ENCODE data around the gene POLR2I.
"Not testable (repeated sequence)": the region's sequence is repeated elsewhere in the genome, so short reads cannot be mapped to it uniquely, and the experiment has no call there.

POLR2I gene

DNA sequence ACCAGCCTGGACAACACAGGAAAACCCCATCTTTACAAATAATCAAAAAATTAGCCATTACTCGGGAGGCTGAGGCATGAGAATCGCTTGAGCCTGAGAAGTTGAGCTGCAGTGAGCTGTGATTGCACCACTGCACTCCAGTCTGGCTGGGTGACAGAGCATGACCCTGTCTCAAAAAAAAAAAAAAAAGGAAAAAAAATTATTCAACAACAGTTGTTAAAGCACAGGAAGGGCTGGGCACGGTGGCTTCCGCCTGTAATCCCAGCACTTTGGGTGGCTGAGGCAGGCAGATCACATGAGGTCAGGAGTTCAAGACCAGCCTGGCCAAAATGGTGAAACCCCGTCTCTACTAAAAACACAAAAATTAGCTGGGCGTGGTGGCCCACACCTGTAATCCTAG, 16.5 kb upstream of the POLR2I start:
- DNase-seq: not testable (repeated sequence)

DNA sequence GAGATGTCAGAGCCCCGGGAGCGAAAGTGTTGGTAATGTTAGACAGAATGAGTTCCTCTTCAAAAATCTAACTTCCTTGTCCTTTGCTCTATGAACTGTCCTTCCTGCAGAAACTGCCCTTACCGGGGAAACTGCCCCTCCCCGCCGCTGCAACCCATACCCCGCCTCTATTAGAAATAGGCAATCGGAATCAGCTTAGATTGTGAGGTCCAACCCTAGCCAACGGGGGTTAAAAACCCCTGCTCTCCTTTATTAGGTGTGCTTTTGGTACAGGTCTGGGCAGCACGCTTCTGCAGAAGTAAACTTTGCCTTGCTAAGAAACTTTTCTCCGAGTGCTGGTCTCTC, 13.7 kb upstream of the POLR2I start:
- DNase-seq: no peak

DNA sequence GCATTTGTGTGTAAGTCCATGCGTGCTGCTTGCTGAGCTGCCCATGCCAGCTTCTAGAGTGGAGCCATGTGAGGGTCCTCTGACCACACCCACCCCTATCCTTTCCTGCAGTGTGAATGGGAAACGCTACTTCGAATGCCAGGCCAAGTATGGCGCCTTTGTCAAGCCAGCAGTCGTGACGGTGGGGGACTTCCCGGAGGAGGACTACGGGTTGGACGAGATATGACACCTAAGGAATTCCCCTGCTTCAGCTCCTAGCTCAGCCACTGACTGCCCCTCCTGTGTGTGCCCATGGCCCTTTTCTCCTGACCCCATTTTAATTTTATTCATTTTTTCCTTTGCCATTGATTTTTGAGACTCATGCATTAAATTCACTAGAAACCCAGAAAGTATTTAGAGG, 10.9 kb upstream of the POLR2I start:
- DNase-seq: no peak

DNA sequence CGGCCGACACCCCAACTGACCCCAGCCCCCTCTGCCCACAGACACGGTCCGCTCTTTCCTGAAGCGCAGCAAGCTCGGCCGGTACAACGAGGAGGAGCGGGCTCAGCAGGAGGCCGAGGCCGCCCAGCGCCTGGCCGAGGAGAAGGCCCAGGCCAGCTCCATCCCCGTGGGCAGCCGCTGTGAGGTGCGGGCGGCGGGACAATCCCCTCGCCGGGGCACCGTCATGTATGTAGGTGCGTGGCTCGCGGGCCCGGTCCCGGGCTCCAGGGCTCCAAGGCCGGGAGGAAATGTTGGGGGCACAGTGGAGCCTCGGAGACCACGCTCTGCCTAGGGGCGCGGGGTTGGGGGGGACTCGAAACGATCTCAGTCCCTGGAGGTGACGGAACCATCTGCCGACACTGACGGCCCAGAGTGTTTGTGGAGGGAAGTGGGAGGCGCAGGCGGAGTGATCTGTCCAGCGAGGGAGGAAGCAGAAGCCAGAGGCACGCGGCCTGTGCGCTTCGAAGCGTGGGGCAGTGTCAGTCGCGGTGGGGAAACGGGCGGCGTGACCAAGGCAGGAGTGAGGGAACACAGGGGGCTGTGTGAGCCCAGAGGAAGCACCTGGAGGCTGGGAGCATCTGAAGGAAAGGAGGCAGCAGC, 6.9 kb upstream of the POLR2I start:
- DNase-seq: no peak

DNA sequence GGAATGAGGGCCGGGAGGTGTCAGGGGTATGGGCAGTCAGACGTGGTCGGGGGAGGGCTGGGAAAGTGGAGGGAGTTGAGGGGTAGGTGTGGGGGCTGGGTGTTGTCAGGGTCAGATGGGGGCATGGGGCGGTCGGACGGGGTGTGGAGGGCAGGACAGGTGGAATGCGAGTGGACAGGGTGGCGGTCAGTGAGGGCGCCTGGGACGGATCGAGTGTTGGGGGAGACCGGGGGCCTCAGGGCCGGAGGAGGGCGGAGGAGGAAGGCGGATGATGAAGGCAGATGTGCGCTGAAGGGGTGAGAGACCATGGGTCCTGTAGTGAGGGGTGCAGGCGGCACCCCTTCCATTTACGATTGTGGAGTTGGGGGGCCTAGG, 6.3 kb upstream of the POLR2I start:
- no peak for DNase-seq

DNA sequence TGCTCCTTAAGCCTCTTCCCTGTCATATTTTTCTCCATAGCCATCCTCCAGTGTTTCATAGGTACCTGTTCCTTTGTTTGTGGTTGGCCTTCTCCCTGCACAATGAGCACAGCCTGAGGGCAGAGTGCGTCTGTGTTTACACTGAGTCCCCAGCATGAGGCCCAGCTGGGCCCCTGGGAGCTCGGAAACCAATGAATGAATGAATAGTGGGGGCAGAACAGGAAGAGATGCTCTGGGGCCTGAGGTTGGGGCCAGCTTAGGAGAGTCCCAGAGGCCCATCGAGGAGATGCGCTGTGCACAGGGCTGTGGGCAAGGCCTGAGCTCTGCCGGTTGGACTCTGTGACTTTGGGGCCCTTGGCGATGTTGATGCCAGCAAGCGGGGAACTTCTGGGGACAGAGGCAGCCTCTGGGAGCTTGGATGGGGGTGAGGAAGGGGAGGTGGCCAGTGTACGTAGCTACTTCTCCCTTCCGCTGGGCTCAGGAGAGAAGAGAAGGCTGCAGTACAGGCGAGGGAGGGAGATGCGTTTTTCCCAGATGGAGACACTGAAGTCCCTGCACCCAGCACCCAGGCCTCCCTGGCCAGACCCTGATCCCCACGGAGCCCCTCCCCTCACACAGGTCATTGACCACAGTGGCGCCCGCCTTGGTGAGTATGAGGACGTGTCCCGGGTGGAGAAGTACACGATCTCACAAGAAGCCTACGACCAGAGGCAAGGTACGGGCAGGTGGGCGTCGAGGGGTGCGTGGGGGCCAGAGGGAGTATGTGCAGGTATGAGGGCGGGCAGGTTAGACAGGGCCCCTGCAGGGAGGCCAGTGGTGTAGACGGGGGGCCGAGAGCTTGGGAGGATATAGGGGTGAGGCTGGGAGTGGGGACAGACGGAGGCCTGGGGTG, 5.7 kb upstream of the POLR2I start:
- DNase-seq: no peak

DNA sequence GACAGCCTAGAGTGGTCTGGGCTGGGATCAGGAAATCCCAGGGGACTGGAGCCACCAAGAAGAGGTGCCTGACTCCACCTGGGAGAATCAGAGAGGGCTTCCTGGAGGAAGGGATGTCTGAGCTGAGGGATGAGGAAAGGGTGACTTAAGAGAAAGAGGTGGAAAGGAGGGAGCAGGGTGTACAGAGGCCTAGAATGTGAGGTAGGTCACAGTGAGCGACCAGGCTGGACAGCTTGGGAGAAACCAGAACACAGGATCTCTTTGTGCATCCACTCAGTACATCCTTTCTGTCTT, 1.6 kb upstream of the POLR2I start:
- DNase-seq: no peak

DNA sequence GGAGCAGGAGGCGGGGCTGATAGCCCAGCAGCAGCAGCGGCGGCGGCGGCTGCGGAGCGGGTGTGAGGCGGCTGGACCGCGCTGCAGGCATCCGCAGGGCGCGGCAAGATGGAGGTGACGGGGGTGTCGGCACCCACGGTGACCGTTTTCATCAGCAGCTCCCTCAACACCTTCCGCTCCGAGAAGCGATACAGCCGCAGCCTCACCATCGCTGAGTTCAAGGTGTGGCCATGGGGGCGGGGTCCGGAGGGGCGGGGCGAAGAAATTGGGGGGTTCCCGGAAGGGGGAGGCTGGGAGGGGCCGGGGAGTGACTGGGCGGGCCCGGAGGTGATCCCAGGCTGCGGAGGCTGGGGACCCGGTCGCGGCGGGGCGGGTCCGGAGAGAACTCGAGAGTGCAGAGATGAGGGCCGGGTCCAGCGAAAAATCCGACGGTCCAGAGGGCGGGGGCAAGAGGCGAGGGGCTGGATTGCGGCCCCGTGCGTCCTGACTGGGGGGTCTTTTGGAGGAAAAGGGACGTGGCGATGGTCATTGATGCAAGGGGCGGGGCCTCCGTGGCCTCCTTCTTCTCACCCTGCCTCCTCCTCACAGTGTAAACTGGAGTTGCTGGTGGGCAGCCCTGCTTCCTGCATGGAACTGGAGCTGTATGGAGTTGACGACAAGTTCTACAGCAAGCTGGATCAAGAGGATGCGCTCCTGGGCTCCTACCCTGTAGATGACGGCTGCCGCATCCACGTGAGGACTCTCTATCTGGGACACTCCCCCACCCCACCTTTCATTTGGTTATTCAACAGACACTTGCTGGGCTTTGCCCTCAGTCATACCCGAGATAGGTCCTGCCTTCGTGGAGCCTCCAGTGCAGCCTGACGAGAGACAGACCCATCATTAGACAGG, 1.0 kb upstream of the POLR2I start, which contains the start of gene TBCB:
Gene TBCB (plus strand): TSS at position 16 of the 891 bp plus-strand sequence. CDS start 93 bp downstream, at position 109.
- DNase-seq: no peak

DNA sequence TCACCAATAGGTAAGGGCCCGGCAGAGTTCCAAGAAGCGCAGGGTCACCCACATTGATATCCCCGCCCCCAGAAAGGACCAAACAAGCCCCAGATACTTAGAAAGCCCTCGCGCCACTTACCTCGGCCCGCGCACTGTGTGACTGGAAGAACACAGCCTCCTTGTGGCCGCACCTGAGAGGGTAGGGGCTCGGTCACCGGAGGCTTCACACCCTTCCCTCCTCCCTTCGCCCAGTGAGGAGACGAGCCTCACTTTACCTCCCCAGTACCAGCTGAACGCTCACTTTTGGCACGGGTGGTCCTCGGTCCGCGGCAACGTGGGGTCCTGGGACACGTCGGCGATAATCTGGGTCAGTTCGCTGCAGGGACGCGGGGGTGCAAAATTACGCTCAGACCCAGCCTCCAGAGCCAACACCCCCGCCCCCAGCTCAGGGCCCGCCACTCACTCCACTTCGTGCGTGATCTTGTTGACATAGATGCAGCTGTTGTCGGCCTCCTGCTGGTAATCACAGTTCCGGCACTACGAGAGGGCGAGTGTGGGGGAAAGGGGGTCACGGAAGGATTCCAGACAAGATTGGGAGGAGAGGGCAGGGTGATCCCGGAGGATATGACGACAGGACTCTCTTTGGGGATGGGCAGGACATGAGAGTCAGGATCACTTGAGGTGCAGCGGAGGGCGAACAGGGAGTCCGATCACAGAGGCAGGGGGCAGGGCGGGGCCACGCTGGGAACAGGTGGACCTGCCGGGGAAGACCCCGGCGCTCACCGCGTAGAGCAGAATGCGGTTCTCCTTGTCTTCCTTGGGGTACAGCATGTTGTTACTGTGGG, 568 bp downstream of the POLR2I start:
- no peak for DNase-seq

DNA sequence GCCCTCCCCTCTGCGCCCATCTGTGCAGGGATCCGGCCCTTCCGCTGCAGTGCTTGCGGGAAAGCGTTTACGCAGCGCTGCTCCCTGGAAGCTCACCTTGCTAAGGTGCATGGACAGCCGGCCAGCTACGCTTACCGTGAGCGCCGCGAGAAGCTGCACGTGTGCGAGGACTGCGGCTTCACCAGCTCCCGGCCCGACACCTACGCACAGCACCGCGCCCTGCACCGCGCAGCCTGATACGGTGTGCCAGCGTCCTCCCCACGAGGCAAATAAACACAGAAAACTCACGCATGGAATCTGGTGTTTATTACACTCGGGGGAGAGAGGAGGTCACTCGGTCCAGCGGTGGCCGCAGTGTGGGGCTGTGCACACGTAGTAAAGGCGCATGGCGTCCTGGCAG, 1.2 kb downstream of the POLR2I start:
- DNase-seq: no peak

DNA sequence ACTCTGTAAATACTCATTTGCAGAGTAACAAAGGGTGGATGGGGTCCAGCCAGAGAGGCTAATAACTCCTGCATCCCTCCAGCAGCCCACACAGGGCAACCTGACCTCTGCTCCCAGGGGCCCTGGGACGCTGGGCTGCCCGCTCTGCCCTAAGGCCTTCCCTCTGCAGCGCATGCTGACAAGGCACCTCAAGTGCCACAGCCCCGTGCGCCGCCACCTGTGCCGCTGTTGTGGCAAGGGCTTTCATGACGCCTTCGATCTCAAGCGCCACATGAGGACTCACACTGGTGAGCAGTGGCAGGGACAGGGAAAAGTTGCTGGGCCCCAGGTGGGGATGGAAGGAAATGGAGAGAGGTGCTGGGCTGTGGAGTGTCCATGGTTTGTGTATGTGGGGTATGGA, 2.0 kb downstream of the POLR2I start:
- DNase-seq: no peak

DNA sequence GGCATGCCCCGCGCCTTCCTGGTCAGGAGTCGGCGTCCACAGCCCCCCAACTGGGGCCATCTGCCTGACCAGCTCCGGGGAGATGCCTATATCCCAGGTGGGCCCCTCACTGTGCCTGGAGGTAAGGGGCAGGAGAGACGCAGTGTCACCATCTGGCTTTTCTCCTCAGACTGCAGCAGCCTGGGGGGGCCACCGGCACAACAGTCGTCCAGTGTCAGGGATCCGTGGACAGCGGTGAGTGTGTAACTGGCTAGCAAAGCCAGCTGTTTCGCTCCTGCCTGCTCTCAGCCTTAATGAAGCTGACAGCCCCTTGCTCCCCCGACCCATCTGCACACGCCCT, 3.5 kb downstream of the POLR2I start:
- DNase-seq: no peak

DNA sequence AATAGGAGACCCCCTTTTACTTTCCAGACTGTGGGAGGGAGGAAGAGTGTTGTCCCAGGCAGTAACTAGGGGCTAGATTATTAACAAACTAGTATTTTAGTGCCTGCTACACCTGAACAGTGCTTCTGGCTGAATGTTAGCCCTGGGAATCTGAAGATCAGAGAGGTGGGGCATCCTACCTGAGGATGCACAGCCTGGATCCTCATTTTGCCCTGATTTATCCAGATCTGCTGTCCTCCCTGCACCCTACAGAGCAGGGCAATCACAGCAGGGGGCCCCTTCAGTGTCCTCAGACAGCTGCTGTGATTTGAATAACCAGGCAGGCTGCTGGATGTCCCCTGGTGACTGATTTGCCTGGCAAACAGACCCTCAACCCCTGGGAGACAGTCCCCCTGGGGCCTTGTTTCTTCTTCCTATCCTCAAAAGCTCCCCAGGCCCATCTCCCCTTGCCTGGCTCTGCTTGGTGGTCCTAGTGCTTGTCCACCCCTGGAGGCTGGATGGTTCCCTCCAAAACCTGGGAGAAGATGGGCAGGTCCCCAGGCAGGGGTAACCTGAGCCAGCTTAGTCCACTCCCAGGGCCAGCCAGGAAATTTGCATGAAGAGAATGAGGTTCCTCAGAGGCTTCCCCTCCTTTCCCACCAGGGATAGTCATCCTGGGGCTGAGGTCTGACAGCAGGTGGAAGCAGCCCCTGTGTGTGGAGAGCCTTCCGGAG, 4.0 kb downstream of the POLR2I start, which contains the start of gene OVOL3:
Gene OVOL3 (plus strand): TSS at position 657 of the 713 bp plus-strand sequence. CDS start 60 bp downstream, outside the sequence.
- no peak for DNase-seq

DNA sequence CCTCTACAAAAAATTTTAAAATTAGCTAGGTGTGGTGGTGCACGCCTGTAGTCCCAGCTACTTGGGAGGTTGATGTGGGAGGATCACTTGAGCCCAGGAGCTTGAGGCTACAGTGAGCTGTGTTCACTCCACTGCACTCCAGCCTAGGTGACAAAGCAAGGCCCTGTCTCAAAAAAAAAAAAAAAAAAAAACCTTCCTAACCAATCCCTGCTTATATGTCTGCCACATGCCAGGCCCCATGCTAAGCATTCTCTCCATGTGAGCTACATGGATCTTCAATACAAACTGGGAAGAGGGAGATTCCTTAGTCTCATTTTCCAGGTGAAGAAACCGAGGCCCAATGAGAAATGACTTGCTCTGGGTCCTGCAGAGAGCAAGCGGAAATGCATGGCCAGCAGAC, 6.0 kb downstream of the POLR2I start:
- no peak for DNase-seq

DNA sequence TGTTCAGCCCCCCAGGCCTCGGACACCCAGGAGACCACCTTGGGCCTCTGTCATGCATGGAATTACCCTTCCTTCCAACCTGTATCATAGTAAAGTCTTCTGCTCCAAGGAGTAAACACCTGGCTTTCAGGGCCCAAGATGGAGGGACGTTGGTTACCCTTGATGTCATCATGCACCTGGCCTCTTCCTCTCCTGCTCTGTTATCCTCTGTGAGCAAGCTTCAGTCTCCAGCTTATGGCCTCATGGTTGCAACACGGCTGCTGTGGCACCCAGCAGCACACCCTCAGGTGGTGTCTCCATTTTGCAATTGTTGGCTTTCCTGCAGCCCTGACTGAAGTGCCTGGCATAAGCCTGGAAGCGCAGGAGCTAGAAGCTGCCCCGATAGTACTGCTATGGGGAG, 7.7 kb downstream of the POLR2I start:
- DNase-seq: no peak

DNA sequence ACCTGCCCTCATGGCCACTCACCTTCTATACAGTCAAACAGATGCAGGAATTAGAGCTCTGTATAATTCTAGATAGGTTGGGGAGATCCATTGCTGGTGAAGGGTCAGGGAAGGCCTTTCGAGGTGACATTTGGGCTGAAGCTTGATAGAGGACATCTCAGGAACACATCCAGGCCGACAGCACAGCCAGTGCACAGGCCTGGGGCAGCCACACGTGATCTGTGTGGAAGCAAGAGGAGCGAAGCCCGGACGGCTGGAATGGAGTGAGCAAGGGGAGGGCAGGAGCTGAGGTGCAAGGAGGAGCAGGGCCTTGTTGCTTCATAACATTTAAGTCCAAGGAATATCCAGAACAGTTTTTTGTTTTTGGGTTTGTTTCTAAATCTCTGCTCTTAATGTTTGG, 8.2 kb downstream of the POLR2I start:
- DNase-seq: no peak

DNA sequence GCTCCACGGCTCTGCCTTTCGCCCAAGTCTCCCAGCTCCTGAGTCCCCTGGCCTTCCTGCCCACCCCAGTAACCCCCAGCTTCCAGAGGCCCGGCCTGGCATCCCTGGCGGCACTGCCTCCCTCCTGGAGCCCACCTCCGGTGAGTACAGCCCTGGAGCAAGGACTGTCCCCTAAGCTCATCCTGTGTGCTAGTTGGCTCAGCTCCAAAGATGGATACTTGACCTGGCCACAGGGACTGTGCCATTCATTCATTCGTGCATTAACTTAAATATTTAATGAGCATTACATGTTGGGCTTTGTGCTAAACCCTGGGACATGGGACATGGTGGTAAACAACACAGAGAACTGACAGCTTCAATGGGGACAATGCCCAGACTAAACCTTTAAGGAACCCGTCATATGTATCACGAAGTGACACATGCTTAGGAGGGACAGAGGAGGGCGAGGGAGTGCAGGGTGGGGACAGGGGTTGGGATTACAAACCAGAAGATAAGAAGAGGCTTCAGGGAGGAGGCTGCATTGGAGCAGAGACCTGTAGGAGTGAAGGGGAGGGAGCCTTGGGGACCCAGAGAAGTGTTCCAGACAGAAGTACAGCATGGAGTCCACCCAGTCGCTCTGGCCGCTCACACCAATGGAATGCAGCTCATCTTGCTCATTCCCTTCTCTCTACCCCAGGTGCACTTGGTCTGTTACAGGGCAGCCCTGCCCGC, 10.7 kb downstream of the POLR2I start:
- no peak for DNase-seq

DNA sequence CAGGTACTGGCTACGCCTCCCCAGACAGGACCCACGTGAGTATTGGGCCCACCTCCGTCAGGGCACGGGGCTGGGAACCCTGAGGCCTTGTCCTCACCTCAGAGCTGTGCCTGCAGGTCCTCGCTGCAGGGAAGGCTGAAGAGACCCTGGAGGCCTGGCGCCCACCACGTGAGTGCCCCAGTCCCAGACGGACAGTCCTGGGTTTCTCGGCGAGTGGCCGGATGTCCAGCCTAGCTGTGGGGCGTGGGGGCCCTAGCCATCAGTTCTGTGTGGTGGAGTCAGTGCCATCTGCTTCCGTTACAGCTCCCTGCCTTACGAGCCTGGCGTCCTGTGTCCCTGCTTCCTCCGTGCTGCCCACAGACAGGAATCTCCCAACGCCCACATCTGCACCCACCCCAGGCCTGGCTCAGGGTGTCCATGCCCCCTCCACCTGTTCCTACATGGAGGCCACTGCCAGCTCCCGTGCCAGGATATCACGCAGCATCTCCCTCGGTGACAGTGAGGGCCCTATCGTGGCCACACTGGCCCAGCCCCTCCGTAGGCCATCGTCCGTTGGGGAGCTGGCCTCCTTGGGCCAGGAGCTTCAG, 11.5 kb downstream of the POLR2I start:
- no peak for DNase-seq

DNA sequence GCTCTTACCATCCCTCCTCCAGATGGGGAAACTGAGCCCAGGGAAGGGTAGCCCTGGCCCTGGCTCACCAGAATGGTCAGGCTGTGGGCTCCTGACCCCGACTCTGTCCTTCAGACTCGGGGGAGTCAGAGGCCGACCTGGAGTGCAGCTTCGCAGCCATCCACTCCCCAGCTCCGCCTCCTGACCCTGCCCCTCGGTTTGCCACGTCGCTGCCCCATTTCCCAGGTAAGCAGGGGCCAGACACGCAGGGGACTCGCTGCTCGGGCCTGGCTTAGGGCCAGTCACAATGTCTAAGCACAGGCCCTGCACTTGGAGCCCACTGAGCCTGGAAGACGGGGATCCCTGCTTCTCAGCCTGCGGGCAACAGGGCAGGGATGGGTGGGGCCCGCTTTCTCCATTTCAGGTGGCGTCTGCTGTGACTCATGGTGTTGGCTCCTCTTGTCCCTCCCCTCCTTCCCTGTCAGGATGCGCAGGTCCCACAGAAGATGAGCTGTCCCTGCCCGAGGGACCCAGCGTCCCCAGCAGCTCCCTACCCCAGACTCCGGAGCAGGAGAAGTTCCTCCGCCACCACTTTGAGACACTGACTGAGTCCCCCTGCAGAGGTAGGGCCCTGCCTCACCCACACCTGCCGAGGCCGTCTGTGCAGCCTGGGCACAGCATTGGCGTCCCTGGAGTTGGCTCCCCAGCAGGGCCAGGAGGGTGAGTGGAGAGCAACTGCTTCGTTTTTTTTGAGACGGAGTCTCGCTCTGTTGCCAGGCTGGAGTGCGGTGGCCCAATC, 12.9 kb downstream of the POLR2I start:
- no peak for DNase-seq

DNA sequence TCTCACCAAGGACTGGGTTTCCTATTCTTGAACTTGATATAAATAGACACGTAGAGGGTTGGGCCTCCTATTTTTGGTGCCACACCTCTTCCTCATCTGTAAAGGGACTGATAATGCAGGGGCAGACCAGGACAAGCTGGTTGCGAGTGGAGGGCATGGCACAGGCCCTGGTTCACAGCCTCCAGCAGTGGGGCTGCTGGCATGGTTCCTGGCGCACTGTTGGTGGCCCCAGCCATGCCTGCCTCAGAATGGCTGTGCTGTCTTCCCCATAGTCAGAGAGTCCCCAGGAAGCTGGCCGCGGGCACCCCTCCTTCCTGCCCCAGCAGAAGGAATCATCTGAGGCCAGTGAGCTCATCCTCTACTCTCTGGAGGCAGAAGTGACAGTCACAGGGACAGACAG, 14.2 kb downstream of the POLR2I start:
- no peak for DNase-seq
